Osteoblast (primary cell): ENCODE data around the gene AKT3. TPM values are rescaled to one million over a fixed set of nuclear protein-coding genes. Genes with fewer than 3 reads are reported as not detected.
"Not testable (repeated sequence)": the region's sequence is repeated elsewhere in the genome, so short reads cannot be mapped to it uniquely, and the experiment has no call there.

Experiments
- DNase-seq: peaks from one replicate; pipeline ENCODE4 v3.0.0; 2011; ENCODE audit warnings: low spot score, mixed read lengths; ENCODE audit not compliant: insufficient read length; ENCODE audit errors: missing footprints
- H2AFZ ChIP-seq: 2 replicates; pipeline ENCODE4 v1.6.0; 2011; ENCODE audit warnings: mild to moderate bottlenecking, low read length
- H3K27ac ChIP-seq: 2 replicates; pipeline ENCODE4 v1.5.1; 2011; ENCODE audit warnings: mild to moderate bottlenecking, low read depth, low read length, moderate library complexity
- H3K27me3 ChIP-seq: 2 replicates; pipeline ENCODE4 v1.6.0; 2012; ENCODE audit warnings: mild to moderate bottlenecking, control low read depth, inconsistent platforms, low read length, moderate library complexity; ENCODE audit not compliant: insufficient read depth
- H3K36me3 ChIP-seq: 2 replicates; pipeline ENCODE4 v1.5.1; 2011; ENCODE audit warnings: mild to moderate bottlenecking, low read length, control low read depth, moderate library complexity; ENCODE audit not compliant: insufficient read depth
- H3K4me1 ChIP-seq: 2 replicates; pipeline ENCODE4 v1.5.1; 2011; ENCODE audit warnings: mild to moderate bottlenecking, low read length, control low read depth, moderate library complexity; ENCODE audit not compliant: insufficient read depth
- H3K4me2 ChIP-seq: 2 replicates; pipeline ENCODE4 v1.6.0; 2011; ENCODE audit warnings: mild to moderate bottlenecking, low read length; ENCODE audit not compliant: insufficient read depth
- H3K4me3 ChIP-seq: fragments of 200-600 bp; sonication (generic); 3 replicates; pipeline ENCODE4 v1.5.1; 2012; ENCODE audit warnings: mild to moderate bottlenecking, low read length, inconsistent platforms; ENCODE audit not compliant: insufficient read depth
- H3K79me2 ChIP-seq: 2 replicates; pipeline ENCODE4 v1.6.0; 2012; ENCODE audit warnings: mild to moderate bottlenecking, low read length, control low read depth, inconsistent platforms; ENCODE audit not compliant: insufficient read depth
- H3K9me3 ChIP-seq: 2 replicates; pipeline ENCODE4 v1.5.1; 2011; ENCODE audit warnings: low read depth, low read length, control low read depth
- H4K20me1 ChIP-seq: 2 replicates; pipeline ENCODE4 v1.6.0; 2012; ENCODE audit warnings: mild to moderate bottlenecking, low read length, control low read depth; ENCODE audit not compliant: insufficient read depth
- total RNA-seq: library from RNA; depleted of rRNA; stranded (reverse); fragments of >200 nt; gene quantifications from 2 replicates; pipeline ENCODE4 v1.2.3, GENCODE V29; 2012
- TF ChIP-seq, protein P1 (sequence below): IDR thresholded peaks from 2 replicates; pipeline ENCODE4 v1.5.1; 2011; ENCODE audit warnings: mild to moderate bottlenecking, low read depth, low read length, moderate library complexity; ENCODE audit errors: extremely low read depth

Gene AKT3
- total RNA-seq, 1 donor, result 38.7 TPM

DNA sequence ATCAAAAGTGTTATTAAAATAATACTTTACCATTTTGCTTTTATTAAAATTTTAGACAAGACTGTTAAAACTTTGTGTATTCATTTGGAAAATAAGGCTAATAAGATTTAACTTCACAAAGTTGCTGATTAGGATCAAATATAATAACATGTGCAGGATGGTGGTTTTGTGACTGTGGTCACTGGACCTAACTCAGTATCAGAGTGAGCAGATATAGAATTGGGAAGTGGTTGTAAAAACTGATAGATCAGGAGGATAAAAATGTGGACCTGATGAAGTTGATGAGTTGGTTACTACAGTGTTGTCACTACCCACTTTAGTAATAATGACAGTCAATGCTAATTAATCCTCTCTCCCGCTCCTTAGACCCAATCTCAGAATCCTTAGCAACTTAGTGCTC lies 186.4 kb downstream of the AKT3 start:
- Histone ChIP-seq H3K36me3 (peaks cover 6% of the 10 kb centered on the region), H3K9me3 (no peaks in the 10 kb centered on the region), H3K79me2 (peaks cover 14% of the 10 kb centered on the region), H3K4me3 (no peak overlapping the region), H3K27me3 (no peaks in the 10 kb centered on the region), H2AFZ (no peak overlapping the region), H3K4me2 (no peak overlapping the region), H3K4me1 (no peaks in the 10 kb centered on the region), H3K27ac (no peak overlapping the region), H4K20me1 (no peaks in the 10 kb centered on the region)
- TF ChIP-seq, protein P1, sequence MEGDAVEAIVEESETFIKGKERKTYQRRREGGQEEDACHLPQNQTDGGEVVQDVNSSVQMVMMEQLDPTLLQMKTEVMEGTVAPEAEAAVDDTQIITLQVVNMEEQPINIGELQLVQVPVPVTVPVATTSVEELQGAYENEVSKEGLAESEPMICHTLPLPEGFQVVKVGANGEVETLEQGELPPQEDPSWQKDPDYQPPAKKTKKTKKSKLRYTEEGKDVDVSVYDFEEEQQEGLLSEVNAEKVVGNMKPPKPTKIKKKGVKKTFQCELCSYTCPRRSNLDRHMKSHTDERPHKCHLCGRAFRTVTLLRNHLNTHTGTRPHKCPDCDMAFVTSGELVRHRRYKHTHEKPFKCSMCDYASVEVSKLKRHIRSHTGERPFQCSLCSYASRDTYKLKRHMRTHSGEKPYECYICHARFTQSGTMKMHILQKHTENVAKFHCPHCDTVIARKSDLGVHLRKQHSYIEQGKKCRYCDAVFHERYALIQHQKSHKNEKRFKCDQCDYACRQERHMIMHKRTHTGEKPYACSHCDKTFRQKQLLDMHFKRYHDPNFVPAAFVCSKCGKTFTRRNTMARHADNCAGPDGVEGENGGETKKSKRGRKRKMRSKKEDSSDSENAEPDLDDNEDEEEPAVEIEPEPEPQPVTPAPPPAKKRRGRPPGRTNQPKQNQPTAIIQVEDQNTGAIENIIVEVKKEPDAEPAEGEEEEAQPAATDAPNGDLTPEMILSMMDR, result no peak
- DNase-seq, result no peak

DNA sequence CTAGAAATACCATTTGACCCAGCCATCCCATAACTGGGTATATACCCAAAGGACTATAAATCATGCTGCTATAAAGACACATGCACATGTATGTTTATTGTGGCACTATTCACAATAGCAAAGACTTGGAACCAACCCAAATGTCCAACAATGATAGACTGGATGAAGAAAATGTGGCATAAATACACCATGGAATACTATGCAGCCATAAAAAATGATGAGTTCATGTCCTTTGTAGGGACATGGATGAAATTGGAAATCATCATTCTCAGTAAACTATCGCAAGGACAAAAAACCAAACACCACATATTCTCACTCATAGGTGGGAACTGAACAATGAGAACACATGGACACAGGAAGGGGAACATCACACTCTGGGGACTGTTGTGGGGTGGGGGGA lies 187.9 kb downstream of the AKT3 start:
- H3K4me2 ChIP-seq, H3K9me3 ChIP-seq, H3K36me3 ChIP-seq, H3K27me3 ChIP-seq, H3K27ac ChIP-seq, H3K4me3 ChIP-seq, H4K20me1 ChIP-seq, H2AFZ ChIP-seq, H3K4me1 ChIP-seq, DNase-seq: not testable (repeated sequence)
- H3K79me2 ChIP-seq, result peaks cover 16% of the 10 kb centered on the region

DNA sequence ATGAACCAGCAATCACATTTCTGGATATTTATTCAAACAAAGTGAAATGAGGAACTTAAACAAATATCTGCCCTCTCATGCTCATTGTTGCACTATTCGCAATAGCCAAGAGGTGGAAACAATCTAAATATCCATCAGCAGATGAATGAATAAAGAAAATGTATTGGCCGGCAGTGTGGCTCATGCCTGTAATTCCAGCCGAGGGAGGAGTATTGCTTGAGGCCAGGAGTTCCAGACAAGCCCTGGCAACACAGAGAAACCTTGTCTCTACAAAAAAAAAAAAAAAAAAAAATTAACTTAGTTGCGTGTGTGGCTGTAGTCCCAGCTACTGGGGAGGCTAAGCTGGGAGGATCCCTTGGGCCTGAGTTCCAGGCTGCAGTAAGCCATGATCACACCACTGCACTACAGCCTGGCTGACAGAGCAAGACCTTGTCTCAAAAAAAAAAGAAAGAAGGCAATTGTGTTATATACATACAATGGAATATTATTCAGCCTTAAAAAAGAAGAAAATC lies 191.4 kb downstream of the AKT3 start:
- no peak for DNase-seq
- no peaks in the 10 kb centered on the region for H4K20me1 ChIP-seq
- no peaks in the 10 kb centered on the region for H3K4me1 ChIP-seq
- H3K9me3 ChIP-seq, result no peaks in the 10 kb centered on the region
- TF ChIP-seq, protein P1, result no peak
- H3K79me2 ChIP-seq, result peaks cover 10% of the 10 kb centered on the region
- no peak overlapping the region for H3K4me3 ChIP-seq
- H3K27ac ChIP-seq, result no peak overlapping the region
- H2AFZ ChIP-seq, result no peak overlapping the region
- H3K4me2 ChIP-seq, result no peak overlapping the region
- H3K27me3 ChIP-seq, result no peaks in the 10 kb centered on the region
- H3K36me3 ChIP-seq, result peaks cover 3% of the 10 kb centered on the region

DNA sequence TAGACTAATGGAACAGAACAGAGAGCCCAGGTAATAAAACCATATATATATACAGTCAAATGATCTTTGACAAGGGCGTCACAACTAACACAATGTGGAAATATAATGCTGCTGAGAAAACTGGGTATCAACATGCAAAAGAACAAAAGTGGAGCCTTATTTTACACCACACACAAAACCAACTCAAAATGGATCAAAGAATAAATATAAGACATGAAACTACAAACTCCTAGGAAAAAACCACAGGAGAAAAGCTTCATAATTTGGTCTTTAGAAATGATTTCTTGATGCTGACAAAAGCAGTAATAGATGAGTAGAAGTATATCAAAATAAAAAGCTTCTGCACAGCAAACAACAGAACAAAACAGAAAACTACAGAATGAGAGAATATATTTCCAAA lies 192.2 kb downstream of the AKT3 start:
- H3K27ac ChIP-seq, result no peak overlapping the region
- DNase-seq, result no peak
- H2AFZ ChIP-seq, result no peak overlapping the region
- H4K20me1 ChIP-seq, result no peaks in the 10 kb centered on the region
- TF ChIP-seq, protein P1, result no peak
- no peak overlapping the region for H3K4me3 ChIP-seq
- no peaks in the 10 kb centered on the region for H3K36me3 ChIP-seq
- no peak overlapping the region for H3K4me2 ChIP-seq
- H3K27me3 ChIP-seq, result no peaks in the 10 kb centered on the region
- H3K79me2 ChIP-seq, result peaks cover 10% of the 10 kb centered on the region
- H3K9me3 ChIP-seq, result no peaks in the 10 kb centered on the region
- H3K4me1 ChIP-seq, result no peaks in the 10 kb centered on the region

- not testable (repeated sequence) for H3K9me3 ChIP-seq, H4K20me1 ChIP-seq, H2AFZ ChIP-seq, DNase-seq, H3K4me2 ChIP-seq, H3K79me2 ChIP-seq, H3K27ac ChIP-seq, H3K27me3 ChIP-seq, H3K4me1 ChIP-seq, H3K4me3 ChIP-seq, H3K36me3 ChIP-seq
These were observed 200.5 kb downstream of the AKT3 start for GRCh38 chr1:243649530-243649929.
